SW480 (cell line): Measurements from ENCODE around the gene RIMS3.
A peak's percentile ranks its signal among the peaks of the same experiment; 100 is the strongest.
"Not testable (repeated sequence)": the region's sequence is repeated elsewhere in the genome, so short reads cannot be mapped to it uniquely, and the experiment has no call there.

Source experiments
- DNase-seq: peaks from one replicate; pipeline ENCODE4 v3.0.0-alpha.2; 2016; ENCODE audit warnings: low spot score

Gene RIMS3

DNA sequence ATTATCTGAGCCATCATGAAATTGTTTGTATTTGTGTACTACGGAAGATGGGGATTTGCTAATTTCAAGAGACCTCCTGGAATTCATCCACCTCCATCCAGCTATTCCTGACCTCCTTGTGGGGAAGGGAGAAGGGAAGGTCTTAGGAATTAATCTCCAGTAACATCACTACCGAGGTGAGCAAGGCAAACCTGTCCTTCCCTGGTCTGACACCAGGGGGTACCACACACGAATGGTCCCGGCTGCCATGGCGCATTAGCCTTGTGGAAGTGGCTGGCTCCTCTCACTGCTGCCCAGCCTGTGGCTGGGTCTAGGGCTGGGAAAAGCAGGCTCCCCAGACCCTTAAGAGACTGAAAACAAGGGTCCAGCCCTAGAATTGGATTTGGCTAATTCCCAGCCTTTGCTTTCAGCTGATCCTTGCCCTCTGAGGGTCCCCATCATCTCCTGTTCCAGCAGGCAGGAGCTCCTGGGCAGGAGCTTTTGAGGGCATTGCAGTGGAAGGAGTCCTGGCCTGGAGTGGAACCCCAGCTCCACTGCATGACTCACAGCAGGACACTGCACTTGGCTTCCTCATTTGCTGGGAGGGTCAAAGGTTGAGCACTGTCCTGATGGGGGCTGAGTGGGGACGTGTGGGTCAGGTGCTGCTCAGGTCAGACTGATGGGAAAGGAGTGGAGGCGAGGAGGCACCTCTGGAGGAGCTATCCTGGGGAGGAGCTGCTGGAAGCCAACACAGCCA is 34.8 kb downstream of the RIMS3 start:
- no peak for DNase-seq

DNA sequence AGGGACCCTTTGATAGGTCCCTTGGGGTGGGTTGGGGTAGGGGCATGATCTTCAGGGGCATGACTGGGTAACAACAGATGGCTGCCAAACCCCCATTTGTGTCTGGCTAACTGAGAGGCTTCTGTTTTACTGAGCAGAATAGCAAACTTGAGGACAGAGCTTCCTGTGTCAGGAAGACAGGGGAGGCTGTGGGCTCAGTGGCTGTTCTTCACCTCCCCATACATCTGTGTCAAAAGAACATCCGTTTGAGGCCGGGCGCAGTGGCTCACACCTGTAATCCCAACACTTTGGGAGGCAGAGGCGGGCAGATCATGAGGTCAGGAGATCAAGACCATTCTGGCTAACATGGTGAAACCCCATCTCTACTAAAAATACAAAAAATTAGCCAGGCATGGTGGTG is 35.9 kb downstream of the RIMS3 start:
- DNase-seq, result not testable (repeated sequence)

DNA sequence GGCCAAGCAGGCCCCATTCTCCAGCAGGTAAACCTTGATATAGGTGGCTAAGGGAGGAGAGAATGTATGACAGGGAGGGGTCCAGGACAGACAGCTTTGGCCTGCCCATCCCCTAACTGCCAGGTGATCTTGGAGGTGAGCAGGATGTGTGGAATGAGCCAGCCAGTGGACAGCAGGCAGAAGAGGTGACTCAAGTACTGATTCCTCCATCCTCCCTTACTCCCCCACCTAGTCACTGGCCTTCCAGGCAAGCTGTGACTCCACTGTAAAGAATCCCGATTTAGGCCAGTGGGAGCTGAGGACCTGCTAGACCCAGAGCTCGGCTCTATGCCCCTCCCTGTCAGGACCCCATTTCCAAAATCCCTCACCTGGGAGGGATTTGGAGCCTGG is 36.6 kb downstream of the RIMS3 start:
- DNase-seq, result no peak

DNA sequence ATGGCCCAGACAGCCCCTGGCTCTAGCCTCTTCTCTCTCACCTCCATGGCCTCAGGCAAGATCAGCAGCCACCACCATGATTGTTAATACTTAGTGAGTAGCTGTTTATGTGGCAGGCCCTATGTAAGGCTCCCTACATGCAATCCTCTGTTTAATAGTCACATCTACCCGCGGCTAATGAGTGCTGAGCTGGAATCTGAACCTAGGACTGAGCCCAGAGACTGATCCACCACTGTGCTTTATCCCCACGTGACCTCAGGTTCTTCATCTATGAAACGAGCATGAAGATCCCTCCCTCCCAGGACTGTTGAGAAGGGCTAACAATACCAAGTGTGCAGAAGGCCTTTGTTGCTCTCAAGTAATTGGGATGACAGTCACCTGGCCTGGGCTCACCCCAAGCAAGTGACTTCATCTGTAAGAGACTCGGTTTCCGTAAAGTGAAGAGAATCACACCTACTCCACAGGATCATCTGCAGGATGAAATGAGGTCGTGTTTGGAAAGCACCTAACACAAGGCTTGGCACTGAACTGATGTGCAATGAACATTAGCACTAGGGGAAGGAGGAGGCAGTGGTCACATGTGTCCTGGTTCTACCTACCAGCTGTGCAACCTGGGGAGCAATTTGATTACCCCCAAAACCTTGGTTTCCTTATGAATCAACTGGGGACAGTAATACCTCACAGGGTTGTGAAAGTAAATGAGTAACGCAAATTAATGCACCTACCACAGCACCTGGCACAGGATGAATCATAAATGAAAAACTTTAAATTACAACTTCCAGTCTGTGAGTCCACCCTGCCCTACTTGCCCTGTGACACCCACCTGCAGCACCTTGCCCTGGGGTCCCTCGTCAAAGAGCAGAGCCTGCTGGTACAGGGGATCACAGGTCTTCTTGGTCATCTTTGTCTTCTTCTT is 37.2 kb downstream of the RIMS3 start:
- no peak for DNase-seq

DNA sequence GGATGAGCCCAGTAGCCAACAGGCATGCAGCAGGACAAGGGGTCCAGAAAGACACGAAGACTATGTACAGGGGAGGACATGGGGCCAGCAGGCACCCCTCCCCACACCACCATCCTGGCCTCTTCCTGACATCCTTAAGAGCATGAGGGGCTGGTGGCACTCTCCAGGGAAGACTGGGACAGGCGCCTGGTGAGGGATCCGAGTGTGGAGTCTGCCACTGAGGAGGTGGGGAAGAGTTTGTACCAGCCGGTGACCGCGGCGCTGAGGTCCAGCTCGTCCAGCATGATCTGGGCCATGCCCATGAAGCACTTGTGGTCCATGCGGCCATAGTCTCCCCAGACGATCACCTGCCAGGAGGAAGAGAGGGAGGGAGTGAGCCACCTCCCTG is 39.1 kb downstream of the RIMS3 start:
- DNase-seq, result no peak

DNA sequence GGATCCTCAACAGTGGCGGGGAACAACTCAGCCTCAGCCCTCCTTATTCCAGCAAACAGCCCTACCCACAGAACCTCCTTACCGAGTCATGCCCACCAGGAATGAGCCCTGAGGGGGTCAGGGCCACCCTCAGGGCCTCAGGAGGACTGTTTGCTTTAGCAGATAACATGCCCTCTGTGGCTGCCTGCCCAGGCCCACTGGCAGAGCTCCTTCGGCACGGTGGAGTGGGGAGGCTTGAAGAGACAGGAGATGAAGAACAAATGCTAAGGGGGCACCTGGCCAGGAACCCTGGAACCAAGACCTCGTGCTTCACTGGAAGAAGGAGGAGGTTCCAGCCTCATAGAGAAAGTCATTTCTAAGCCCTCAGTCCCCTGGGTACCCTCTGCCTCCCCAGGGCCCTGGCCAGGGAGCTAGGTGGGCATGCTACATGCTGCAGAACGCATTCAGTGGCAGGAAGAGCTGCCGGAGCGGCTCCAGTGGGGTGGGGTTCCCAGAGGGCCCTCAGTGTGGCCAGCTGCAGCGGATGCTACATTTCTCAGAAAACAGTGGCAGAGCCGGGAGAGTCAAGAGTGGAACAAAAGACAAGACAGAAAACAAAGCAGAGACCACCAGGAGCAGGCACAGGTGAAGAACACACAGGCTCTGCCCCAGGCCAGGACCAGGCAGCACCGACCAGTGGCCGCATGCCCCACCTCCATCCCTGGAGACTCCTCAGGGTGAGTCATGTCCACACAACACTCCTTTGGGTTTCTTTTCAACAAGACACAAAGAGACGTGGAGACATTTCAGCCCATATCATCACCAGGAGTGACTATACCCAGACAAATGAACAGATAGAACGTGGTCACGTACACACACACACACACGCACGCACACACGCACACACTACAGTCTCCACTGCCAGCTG is 39.8 kb downstream of the RIMS3 start:
- DNase-seq, result no peak

DNA sequence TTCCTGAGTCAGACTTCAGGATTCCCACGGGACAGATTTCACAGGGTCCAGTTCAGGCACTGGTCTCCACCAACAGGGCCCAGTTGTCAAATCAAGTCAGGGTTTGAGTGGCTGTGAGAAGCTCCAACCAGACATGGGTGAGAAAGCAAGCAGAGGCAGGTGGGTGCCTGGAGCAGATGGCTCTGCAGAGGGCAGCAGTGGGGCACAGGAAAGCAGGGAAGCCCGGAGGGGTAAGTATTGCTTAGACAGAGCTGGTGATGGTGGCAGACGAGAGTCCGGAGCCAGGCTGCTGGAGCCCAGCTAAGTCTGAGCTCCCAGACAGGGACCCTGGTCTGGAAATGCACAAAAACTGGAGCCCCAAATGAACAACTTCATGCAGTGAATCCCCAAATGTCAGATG is 40.4 kb downstream of the RIMS3 start:
- peak; percentile 29 for DNase-seq

DNA sequence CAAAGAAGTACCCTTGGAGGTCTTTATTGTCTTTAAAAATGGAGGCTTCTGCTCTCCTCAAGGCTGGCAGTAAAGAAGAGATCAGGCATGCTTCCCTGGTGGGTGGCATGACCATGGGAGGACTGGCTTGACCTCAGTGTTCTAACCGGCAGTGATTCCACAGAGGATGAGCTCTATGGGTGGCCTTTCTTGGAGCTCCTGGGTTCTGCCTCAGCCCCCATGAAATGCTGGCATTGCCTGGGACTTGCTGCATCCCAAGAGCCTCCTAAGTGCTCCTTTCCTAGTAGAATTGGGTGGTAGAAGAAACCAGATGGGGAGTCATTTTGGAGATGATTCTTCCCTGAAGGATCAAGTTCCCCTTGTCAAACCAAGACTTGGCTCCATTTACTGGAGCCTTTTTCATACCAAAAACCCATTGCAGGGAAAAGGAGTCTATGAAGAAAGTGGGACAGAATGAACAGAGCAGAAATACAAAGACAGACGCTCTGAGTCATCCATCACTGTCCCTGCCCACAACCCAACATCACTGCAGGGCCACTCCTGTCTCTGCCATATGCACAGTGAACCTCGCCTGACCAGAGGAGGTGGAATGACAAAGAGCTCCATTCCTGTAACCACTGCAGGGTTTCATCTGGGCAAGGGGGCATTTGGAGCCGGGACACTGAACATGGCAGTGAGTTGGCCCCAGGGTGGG is 42.4 kb downstream of the RIMS3 start:
- no peak for DNase-seq

DNA sequence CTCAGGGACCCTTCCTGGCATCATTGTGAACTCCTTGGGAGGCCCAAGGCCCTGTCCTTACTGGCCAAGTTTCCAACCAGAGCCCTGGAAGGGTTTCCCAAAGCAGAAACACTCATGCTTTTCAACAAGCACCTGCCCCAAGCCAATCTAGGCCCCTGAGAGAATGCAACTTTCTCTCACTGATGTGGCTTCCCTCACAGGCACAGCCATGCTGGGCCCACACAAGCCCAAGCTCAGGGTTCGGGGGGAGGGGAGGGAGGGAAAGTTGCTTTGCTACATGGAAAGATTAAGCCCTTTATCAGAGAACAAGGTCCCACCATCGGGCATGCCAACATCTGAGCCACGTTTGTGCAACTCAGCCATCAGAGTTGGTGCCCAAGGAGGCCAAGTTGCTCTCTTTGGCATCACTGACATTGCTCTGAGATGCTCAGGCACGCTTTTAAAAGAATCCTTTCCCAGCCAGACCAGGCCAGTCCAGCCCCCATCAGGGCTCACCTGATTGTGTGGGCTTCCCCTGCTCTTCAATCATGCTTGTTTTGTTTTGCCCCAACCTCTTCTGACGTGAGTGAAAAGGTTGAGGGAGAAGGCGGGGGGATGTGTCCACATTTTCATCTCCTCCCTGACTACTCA is 43.5 kb downstream of the RIMS3 start:
- DNase-seq, result no peak

DNA sequence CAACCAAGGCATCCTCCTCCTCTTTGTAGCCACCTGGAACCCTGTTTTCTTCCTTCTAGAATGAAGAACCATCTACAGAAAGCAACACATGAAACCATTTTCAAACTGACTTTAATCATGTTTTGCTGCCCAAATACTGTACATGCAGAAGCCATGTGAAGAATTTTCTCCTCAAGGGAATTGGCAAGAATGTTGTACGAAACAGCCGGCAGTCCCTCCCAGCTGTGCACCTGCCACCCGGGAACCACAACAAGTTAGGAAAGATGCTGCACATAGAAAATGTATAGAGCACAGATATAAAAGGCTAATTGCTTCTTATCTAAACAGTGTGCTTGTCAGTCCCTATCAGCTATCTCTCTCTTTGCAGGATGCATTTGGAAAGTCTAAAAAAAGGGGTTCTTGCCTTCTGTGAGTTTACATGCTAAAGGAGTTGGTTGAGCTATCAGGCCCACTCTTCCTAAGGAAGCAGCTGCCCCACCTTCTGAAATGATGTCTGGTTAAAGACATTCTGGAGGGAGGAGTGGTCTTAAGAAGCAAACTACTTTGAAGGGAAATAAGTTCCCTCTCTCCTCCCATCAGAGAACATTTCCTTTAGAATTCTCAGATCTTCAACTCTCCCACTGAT is 44.8 kb downstream of the RIMS3 start:
- DNase-seq, result no peak

DNA sequence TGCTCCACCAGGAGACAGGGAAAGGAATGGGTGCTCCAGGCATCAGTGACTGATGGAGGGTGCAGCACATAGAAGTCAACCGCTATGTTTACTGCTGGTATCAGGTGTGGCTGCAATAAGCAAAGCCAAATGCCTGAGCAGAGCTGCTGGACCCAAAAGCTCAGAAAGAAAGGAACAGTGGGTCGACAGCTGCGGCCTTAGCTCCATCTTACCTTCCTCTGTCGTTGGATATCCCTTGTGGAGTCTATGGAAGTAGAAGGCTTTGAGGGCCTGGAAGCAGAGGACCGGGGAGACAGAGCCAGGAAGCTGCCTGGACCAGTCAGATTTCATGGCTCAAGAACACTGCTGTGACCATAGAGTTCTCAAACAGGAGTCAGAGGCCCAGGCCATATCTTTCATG is 45.3 kb downstream of the RIMS3 start:
- no peak for DNase-seq

DNA sequence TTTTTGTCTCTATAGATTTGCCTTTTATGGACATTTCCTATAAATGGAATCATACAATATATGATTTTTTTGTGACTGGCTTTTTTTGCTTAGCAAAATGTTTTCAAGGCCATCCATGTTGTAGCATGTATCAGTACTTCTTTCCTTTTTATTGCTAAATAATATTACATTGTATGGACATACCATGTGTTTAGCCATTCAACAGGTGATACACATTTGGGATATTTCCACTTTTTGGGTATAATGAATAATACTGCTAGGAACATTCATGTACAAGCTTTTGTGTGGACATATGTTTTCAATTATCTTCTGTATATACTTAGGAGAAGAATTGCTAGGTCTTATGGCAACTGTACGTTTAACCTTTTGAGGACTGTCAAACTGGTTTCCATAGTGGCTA is 47.4 kb downstream of the RIMS3 start:
- DNase-seq, result no peak

DNA sequence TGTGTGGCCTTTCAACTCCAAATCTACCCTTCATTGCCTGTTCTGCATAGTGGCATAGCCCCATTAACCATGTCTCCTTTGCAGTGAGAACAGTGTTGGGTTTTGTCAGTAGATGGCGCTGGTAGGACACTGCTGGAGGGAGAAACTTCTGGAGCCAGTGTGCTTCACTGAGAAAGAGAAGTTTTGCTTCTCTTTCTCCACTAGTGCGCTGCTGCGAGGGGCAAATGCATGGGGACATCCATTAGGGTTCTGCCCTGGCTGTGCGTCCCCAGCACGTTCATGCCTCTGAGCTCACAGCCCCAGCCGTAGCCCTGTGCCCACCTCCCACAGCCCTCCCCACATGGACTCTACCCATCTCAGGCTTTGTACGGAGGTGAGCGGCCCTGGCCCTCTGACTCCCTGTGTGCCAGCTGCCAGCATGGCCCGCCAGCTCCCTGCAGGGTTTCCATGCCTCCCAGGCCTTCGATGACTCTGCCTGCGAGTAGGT is 53.1 kb downstream of the RIMS3 start:
- peak; percentile 57 for DNase-seq

DNA sequence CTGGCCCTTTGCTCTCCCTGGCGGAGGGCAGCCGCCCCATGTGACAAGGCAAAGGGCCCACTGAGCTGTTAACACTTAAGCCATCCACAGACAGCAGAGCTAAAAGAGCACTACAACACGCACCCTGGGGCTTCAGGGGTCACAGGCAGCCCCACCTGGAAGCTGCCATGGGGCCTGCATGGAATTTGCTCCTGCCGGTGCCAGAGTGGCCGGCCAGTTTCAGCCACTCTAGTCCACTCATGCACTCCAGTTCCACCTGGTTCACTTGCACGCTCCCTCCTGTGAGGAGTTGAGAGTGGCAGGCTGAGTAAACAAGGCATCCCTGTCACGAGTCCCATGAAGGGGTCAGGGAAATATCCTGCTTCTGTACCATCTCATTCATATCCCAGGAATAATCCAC is 55.3 kb downstream of the RIMS3 start:
- DNase-seq, result no peak

DNA sequence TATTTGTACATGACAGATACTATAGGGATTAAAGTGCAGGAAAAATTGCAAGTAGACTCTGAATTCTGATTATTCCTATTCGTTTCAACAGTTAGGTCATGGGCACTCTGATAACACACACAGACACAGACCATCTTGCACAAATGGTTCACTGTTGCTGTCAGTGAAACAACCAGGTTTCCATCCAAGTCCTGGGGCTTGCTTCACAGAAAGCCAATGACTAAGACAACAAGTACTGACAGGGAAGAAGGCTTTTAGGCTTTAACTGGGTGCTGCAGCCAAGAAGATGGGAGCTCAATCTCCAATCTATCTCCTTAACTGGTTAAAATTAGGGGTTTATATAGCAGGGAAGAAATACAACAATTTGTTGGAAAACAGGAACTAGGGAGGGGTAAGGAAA is 57.6 kb downstream of the RIMS3 start:
- DNase-seq, result no peak

DNA sequence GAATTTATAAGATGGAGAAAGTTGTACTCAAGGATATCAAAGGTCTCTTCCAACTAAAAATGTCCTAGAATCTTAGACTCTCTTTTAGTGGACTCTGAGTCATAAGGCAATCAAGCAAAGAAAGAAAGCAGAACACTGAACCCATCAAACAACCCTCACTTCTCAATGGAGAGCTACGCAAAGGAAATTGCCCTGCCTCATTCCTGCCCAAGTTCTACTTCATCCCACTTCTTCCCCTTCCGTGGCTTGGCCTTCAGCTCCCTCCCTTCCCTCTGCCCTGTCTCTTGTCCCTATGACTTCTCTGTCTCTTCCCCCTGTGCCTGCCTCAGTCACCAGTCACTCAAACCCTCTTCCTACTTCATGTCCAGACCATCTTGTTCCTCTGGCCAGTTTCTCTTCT is 58.5 kb downstream of the RIMS3 start:
- no peak for DNase-seq

DNA sequence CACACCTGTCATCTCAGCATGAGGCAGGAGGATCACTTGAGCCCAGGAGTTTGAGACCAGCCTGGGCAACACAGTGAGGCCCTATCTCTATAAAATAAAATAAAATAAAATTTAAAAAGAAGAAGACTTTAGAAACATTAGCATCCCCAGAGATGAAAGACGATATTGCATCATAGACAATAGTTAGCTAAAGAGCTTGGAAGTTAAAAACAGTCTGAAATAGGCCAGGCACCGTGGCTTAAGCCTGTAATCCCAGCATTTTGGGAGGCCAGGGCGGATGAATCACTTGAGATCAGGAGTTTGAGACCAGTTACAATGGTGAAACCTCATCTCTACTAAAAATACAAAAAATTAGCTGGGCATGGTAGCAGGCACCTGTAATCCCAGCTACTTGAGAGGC is 59.3 kb downstream of the RIMS3 start:
- no peak for DNase-seq

DNA sequence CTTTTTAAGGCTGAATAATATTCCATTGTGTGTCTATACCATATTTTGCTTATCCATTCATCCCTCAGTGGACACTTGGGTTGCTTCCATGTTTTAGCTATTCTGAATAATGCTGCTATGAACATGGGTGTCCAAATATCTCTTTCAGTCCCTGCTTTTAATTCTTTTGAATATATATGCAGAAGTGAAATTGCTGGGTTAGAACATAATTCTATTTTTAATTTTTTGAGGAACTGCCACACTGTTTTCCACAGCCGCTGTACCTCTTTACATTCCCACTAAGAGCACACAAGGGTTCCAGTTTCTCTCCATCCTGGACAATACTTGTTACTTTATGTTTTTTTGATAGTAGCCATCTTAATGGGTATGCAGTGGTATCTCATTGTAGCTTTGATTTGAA is 65.6 kb downstream of the RIMS3 start:
- no peak for DNase-seq

DNA sequence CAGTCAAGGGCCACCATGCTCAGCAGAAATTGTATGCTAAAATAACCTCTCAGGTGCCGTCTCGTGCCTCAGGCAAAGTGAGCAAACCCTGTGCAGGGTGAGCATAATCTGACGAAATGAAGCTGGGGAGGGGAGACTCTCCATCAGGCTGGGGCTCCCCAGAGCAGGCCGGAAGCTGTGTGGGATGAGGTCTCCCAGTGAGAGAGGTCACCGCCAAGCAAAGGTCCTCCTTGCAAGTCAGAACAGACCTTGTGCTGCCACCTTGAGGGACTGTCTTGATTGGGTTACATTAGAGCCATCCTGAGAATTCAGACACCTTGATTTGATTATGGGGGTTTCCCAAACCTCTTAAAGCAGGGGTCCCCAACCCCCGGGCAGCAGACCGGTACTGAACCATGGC is 69.9 kb downstream of the RIMS3 start:
- DNase-seq, result no peak

DNA sequence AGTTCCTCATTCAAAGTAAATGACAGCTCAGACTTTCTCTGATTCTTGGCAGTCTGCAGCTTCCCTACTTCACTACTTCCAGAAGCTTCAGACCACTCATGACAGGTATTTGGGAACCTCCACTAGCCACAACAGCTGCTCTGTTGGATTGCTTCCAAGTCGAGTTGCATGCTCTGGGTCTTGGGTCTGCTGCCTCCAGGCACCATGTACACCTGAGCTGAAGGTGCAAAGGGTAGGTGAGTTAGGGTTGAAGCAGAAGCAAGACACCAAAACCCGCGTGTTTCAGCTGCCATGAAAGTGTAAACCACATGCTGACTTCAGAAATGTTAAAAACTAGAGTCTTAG is 71.3 kb downstream of the RIMS3 start:
- no peak for DNase-seq
